ENCODE results near the gene TMBIM6.

GRCh38 chr12:49806321-49806813, 65.0 kb downstream of the TMBIM6 start:
- TF ChIP-seq CTCF (IDR thresholded peaks at IDR 0.05; ENCODE audit: insufficient read depth, low read length, poor library complexity, severe bottlenecking): no peak
- no peak for TF ChIP-seq EZH2phosphoT487 (conservative IDR thresholded peaks at IDR 0.05; ENCODE audit: low read length)
